GM08714 (cell line): ENCODE measurements around the gene SPRY2.
A peak's percentile ranks its signal among the peaks of the same experiment; 100 is the strongest.
"Not testable (repeated sequence)": the region's sequence is repeated elsewhere in the genome, so short reads cannot be mapped to it uniquely, and the experiment has no call there.

Experiments
- H3K4me3 ChIP-seq: fragments of 200-500 bp; sonication (Bioruptor generic); 2 replicates; pipeline ENCODE4 v1.5.1; 2014; ENCODE audit warnings: mild to moderate bottlenecking, low read length, inconsistent platforms
- ZNF274 ChIP-seq: IDR thresholded peaks from 2 replicates; pipeline ENCODE4 v1.6.1; 2012; ENCODE audit warnings: mild to moderate bottlenecking, low read depth, low read length

Gene SPRY2

GRCh38 chr13:80361883-80362327 lies 21.0 kb upstream of the SPRY2 start:
- no peak for TF ChIP-seq ZNF274
- H3K4me3 ChIP-seq, result no peak overlapping the region

GRCh38 chr13:80361298-80361697 lies 20.4 kb upstream of the SPRY2 start:
- no peak for TF ChIP-seq ZNF274

DNA sequence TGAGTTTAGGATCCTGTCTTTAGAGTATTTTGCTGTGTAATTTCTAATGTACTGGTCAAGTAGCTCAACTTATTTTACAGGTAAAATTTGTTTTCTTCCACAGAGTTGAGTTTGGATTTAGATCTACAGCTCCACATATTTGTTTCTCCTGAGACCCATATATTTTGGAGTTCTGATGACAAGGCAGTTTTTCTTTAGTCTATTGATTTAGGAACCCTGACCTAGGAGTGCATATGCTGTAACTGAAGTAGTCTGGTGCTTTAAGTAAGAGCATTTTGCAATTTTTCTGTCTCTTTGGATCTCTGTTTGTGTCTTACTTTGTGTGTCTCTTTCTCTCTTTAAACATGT lies 19.5 kb upstream of the SPRY2 start:
- no peak overlapping the region for H3K4me3 ChIP-seq
- no peak for TF ChIP-seq ZNF274

More at GRCh38 chr13:80361298-80361697, 20.4 kb upstream of the SPRY2 start:
- no peak overlapping the region for H3K4me3 ChIP-seq

DNA sequence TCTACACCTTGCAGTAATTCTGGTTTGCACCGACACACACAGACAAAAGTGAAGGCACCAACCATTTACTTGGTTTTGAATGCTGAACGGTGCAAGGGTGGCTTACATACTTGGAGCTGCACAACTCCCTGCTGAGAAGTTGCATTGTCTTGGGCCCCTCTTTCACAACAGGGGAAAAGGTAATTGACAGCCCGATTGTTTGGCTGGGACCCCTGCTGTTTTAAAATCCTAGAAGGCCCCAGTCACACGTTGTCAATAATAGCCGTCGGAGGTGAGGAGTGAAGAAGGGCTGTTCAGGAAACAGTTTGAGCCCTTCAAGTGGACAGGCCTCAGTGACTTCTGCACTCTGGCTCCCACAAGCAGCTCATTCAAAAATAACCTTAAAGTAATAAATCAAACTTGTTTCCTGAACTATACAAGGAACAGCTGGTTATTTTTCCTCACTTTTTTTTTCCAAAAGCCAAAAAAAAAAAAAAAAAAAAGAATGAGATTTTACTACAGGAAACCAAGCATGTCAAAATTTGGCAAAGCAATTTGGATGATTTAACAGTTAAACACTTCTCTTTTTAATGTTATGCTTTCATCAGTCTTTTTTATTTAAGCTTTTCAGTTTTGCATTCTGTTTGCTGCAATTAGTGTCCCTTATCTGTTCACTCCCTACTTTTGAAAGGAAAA lies 19.0 kb upstream of the SPRY2 start:
- no peak for TF ChIP-seq ZNF274
- no peak overlapping the region for H3K4me3 ChIP-seq

DNA sequence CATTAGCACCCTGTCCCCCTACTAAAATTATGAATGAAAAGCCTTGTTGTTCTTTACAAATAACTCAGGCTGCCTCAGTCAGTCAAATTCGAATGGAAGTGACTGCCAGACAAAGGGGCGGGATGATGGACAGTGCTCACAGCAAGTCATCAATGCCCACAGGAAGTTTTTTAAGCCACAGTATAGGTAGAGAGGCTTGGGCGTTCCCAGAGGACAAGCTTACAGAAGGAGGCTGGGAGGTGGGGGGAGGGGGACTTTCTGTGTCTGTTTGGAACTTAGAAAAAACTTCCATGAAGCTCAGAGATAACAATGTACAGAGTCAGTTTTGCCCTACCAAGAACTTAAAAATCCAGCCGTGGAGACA lies 18.5 kb upstream of the SPRY2 start:
- no peak for TF ChIP-seq ZNF274
- no peak overlapping the region for H3K4me3 ChIP-seq

- H3K4me3 ChIP-seq, result not testable (repeated sequence)
These were observed 14.7 kb upstream of the SPRY2 start for GRCh38 chr13:80355496-80356094.

DNA sequence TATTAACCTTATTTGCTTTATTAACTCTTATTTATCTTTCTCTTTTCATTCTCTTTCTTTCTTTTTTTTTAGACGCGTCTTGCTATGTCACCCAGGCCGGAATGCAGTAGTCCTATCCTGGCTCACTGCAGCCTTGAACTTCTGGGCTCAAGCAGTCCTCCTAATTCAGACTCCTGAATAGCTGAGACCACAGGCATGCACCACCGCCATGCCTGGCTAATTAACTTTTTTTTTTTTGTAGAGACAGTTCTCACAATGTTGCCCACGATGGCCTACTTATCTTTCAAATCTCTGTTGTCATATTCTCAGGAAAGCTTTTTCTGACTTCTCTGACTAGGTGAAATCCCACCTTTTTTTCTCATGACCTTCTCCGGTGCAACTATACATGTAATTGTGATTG lies 7.8 kb upstream of the SPRY2 start:
- no peak for TF ChIP-seq ZNF274
- H3K4me3 ChIP-seq, result no peak overlapping the region

DNA sequence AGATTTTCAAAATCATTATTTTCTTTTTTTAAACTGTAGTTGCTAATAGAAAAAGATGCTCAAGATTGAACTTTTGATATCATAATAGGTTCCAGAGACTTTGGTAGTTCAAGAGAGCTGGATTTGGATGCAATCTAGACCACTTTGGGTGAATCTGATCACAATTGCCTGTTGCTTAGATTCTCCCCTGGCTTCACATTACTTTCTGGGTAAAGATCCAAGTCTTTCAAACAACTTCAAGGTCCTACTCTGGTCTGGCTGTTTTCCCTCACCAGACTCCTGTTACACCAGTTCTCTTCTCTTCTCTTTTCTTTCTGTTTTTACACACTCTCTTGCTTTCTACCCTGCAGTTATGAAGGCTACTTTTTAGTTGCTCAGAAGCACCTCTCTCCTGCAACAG lies 7.4 kb upstream of the SPRY2 start:
- no peak overlapping the region for H3K4me3 ChIP-seq
- TF ChIP-seq ZNF274, result no peak

DNA sequence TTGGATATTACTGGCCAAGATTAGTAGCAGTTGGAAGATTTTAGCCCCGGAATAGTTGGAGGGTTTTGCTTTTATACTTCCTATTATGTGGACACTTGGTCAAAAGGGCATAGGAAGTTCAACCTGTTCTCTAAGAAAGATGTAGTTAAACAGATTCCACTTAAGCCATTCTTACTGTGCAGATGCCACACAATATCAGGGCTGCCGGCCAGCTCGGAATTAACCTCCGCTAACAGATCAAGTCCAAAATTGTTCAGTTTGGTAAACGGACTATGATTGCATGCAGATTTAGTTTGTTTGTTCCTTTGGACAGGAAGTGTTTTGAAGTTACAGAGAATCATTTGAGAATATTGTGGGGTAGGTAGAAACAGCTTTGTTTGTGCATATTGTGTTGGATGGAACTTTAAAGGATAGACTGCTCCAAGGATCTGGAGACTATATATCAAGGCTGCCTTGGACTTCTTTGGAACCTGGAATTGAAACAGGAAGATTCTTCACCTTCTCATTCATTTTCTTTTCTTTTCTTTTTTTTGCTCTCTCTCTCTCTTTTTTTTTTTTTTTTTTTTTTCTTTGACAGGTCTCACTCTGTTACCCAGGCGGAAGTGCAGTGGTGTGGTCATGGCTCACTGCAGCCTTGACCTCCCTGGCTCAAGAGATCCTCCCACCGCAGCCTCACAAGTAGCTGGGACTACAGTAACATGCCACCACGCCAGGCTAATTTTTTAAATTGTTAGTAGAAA lies 5.0 kb upstream of the SPRY2 start:
- no peak for TF ChIP-seq ZNF274
- H3K4me3 ChIP-seq, result no peak overlapping the region

GRCh38 chr13:80344032-80344431 lies 3.1 kb upstream of the SPRY2 start:
- not testable (repeated sequence) for H3K4me3 ChIP-seq

DNA sequence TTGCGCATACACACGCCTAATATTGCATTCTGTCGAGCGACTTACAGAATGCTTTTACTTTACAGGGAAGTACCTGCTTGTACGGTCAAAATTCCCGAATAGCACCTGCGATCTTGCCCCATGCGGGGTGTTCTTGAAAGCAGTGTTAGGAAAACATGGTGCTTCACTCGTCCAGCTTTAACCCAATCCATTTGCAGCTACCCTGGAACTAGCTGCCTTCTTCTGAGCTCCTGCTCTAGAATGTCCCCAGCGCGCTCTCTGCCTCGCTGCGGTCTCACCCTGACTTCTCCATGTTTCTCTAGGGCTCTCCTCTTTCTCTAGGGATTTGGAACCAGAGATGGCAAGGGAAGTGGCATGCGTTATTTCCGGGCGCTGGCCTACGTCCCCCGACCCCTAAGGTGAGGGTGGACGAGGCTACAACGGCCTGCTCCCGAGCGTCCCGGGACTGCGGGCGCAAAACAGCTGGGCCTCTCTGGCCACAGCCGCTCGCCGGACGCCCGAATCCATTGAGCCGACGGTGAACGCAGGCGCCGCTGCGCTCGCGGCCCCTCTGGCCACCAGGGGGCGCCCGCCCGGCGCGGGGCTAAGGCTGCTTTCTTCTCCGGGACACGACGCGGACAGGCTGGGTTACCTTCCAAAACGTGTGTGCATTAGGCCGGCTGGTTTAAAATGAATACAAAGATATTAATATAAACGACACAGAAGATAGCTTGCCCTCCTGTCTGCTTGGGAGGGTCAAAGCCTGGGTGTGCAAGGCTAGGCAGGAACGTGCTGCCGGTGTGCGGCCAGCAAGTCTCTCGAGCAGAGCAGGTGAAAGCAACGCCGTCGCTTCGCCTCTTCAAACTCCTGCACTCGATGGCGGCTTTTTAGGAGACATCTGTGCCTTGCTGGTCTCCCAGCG lies 1.8 kb upstream of the SPRY2 start:
- peak overlapping the region; percentile 52; the same call in 1 of the 2 replicates for H3K4me3 ChIP-seq
- TF ChIP-seq ZNF274, result no peak

DNA sequence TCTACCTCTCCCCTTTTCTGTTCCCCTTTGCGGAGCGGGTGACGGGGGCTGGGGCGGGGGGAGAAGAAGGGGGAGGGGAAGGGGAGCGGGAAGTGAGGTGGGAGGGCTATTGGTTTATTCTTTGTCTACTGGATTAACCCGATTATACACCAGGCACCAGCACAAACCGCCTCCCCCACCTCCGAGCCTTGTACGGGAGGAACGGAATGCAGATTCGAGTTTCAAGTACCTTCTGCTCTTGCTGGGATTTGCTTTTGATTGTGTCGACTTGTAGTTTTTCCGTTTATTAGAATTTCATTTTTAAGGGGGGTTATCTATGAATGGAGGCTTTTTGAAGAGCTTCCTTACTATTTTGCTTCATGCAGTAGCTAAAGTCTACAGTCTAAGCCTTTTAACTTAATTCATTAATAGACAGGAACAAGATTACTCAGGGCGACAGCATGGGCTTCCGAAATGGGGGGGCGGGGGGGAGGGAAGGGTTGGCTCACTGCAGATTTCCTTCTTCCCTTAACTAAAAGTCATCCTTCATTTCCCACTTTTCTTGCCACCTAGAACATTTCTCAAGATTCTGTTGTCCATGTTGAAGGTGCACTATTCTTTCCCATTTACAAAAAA lies 937 bp upstream of the SPRY2 start:
- TF ChIP-seq ZNF274, result no peak
- peak overlapping the region; percentile 68 for H3K4me3 ChIP-seq

DNA sequence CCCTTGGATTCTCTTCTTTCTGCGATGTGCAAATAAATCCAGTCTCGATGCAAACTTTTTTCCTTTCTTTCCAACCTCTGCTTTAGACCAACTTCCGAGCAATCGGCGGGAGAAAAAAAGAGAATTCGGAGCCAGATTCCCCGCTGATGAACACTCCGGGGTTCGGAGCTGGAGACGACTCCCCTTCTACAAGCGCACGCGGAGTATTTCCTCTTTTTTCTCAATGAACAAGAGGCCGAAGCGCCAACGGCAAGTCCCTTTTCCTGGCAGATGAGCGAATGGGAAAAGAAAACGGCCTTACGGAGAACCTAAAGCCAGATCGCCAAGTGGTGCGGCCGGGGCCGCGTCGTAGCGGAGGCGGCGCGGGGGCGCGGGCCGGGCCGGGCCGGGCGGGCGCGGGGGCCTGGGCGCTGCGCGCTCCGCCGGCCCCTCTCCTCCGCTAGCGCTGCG lies 250 bp downstream of the SPRY2 start:
- no peak for TF ChIP-seq ZNF274
- H3K4me3 ChIP-seq, result peak overlapping the region; percentile 68
